GM12872 (cell line): ENCODE measurements around the gene KPNA6.
A peak's percentile ranks its signal among the peaks of the same experiment; 100 is the strongest.

Experiments
- TF ChIP-seq, protein P1 (sequence below): IDR thresholded peaks from 3 replicates; pipeline ENCODE4 v1.5.1; 2011; ENCODE audit warnings: low read depth, mild to moderate bottlenecking, low read length, moderate library complexity; ENCODE audit not compliant: insufficient read depth

Gene KPNA6

GRCh38 chr1:32172621-32173245 lies 64.9 kb downstream of the KPNA6 start:
- TF ChIP-seq, protein P1, sequence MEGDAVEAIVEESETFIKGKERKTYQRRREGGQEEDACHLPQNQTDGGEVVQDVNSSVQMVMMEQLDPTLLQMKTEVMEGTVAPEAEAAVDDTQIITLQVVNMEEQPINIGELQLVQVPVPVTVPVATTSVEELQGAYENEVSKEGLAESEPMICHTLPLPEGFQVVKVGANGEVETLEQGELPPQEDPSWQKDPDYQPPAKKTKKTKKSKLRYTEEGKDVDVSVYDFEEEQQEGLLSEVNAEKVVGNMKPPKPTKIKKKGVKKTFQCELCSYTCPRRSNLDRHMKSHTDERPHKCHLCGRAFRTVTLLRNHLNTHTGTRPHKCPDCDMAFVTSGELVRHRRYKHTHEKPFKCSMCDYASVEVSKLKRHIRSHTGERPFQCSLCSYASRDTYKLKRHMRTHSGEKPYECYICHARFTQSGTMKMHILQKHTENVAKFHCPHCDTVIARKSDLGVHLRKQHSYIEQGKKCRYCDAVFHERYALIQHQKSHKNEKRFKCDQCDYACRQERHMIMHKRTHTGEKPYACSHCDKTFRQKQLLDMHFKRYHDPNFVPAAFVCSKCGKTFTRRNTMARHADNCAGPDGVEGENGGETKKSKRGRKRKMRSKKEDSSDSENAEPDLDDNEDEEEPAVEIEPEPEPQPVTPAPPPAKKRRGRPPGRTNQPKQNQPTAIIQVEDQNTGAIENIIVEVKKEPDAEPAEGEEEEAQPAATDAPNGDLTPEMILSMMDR: no peak

- TF ChIP-seq, protein P1: no peak
These were observed 70.7 kb downstream of the KPNA6 start for GRCh38 chr1:32178380-32179192.

GRCh38 chr1:32179193-32179442 lies 71.3 kb downstream of the KPNA6 start:
- TF ChIP-seq, protein P1: no peak

DNA sequence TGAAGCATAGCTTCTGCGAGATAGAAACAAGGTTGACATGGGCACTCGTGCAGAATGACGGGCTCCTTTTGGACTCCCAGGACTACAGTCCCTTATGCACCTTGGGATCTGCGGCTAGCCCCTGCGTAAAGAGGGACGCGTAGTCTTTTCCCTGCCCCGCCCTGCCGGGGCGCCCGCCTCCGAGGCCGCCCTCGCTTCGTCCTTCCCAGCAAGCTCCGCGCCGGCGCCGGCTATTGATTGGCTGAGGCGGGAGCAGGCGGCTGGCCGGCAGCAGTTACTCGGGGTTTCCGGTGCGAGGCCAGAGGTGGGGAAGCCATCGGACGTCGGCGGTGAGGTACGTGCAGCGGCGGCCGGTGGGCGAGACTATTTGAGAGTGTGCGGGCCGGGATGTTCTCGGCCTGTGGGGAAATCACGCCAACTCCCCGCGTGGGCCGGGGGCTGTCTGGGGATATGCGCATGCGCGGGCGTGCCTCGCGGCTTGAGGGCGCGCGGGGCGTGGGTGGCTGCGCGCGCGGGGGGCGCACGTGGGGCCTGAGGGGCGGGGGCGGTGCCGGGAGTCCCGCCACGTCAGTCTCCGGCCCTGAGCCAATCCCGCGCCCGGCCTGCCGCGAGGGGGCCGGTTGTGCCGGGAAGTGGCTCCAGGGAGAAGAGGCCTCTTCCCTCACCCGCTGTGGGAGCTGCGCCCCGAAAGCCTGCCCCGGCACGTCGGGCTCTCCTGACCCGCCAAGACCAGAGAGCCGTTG lies 71.8 kb downstream of the KPNA6 start, which contains the start of gene TXLNA:
Gene TXLNA, plus strand, starts transcription at position 233 of the 743 bp plus-strand sequence. CDS start 671 bp downstream, outside the sequence.
- TF ChIP-seq, protein P1: 0 out of 3 replicates have a peak, but pooled peaks have one; percentile 8

- TF ChIP-seq, protein P1: no peak
These were observed 72.6 kb downstream of the KPNA6 start for GRCh38 chr1:32180186-32181060.

DNA sequence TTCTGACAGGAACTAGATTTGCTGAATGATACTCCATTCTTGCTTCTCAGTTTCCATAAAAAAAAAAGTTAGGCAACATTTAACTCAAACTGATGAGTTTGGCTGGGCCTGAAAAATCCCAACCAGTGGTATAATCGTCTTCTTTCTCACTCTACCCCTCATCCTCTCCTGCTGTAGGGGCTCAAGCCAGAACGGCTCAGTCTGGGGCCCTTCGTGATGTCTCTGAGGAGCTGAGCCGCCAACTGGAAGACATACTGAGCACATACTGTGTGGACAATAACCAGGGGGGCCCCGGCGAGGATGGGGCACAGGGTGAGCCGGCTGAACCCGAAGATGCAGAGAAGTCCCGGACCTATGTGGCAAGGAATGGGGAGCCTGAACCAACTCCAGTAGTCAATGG lies 73.2 kb downstream of the KPNA6 start:
- TF ChIP-seq, protein P1: no peak
